Measurements from ENCODE around the gene SHC4. TPM values are rescaled to one million over a fixed set of nuclear protein-coding genes. Genes with fewer than 3 reads are reported as not detected.

The SHC4 gene
- total and polyA plus RNA-seq, 2 of the 8 experiments (the other 6 are each of a cell fraction or from before 2014, with no cell fraction given), result 0.15 to 0.30 TPM

- H3K79me1 ChIP-seq (ENCODE audit: low read depth, low read length), result no peaks in the 10 kb centered on the region
- no peaks in the 10 kb centered on the region for H3K9me3 ChIP-seq (ENCODE audit: insufficient read depth in 2 of 2, low read depth in 1 of 2, low read length in 1 of 2)
- no peak overlapping the region for H3K27ac ChIP-seq (ENCODE audit: low read depth, low read length)
- H2BK15ac ChIP-seq (ENCODE audit: low read length), result no peak overlapping the region
- DNase-seq (ENCODE audit: low read depth in 1 of 2, low spot score in 2 of 2) (no peak), FAIRE-seq (no peak)
- H4K20me1 ChIP-seq (replicated peaks in 1 of 2; ENCODE audit: control insufficient read depth in 1 of 2, insufficient read depth in 2 of 2, low read length in 2 of 2), result no peaks in the 10 kb centered on the region
- H3K79me2 ChIP-seq (ENCODE audit: control insufficient read depth in 1 of 2, insufficient read depth in 2 of 2, low read length in 2 of 2), result no peaks in the 10 kb centered on the region
- no peak overlapping the region for H4K5ac ChIP-seq (ENCODE audit: insufficient read length, low read depth, low read length)
- no peak overlapping the region for H2AK5ac ChIP-seq (ENCODE audit: low read depth, low read length)
- ChIA-PET CTCF (ENCODE audit: partially characterized antibody) (interaction anchor here (1.1 kb wide), 2 partner anchors 11 to 12 kb away, joined by 3 read pairs; no protein-coding TSS in a partner anchor), POLR2A (ENCODE audit: partially characterized antibody) (no interaction called here)
- no peak overlapping the region for H3K4me3 ChIP-seq (ENCODE audit: extremely low read depth in 1 of 4, insufficient read depth in 2 of 4, low read depth in 3 of 4, low read length in 4 of 4)
- no peak overlapping the region for H3K56ac ChIP-seq (replicated peaks; ENCODE audit: insufficient read length, low read depth, low read length)
- H2BK12ac ChIP-seq (ENCODE audit: low read depth, low read length), result no peak overlapping the region
- H3K23me2 ChIP-seq (ENCODE audit: low read depth, low read length), result no peaks in the 10 kb centered on the region
- no peak overlapping the region for H3K9ac ChIP-seq (replicated peaks in 1 of 4; ENCODE audit: extremely low read depth in 1 of 4, low read depth in 3 of 4, low read length in 3 of 4)
- no peak overlapping the region for H4K91ac ChIP-seq (replicated peaks; ENCODE audit: insufficient read length, low read length)
- H2BK20ac ChIP-seq (ENCODE audit: low read length), result no peak overlapping the region
- H3K18ac ChIP-seq (ENCODE audit: extremely low read depth, low read length), result no peak overlapping the region
- no peak overlapping the region for H3K14ac ChIP-seq (ENCODE audit: insufficient read length)
- H2BK5ac ChIP-seq (ENCODE audit: low read depth, low read length), result no peak overlapping the region
- H3K36me3 ChIP-seq (ENCODE audit: control insufficient read depth in 2 of 4, insufficient read depth in 4 of 4, low read length in 3 of 4), result no peaks in the 10 kb centered on the region
- no peaks in the 10 kb centered on the region for H3K27me3 ChIP-seq (replicated peaks in 1 of 4; ENCODE audit: control insufficient read depth in 3 of 4, extremely low read depth in 1 of 4, insufficient read depth in 3 of 4, low read length in 3 of 4)
- H2BK120ac ChIP-seq (replicated peaks; ENCODE audit: low read depth, low read length), result no peak overlapping the region
- no peak overlapping the region for H2AFZ ChIP-seq (ENCODE audit: low read length)
- H3K4me1 ChIP-seq (replicated peaks in 1 of 4; ENCODE audit: control insufficient read depth in 3 of 4, insufficient read depth in 4 of 4, low read length in 3 of 4), result no peaks in the 10 kb centered on the region
- no peak overlapping the region for H3K23ac ChIP-seq (ENCODE audit: insufficient read length)
- H3K4me2 ChIP-seq (ENCODE audit: insufficient read depth in 1 of 2, low read depth in 2 of 2, low read length in 2 of 2), result no peak overlapping the region
- no peak overlapping the region for H3K4ac ChIP-seq (replicated peaks; ENCODE audit: insufficient read length, low read depth, low read length)
- no peak overlapping the region for H4K8ac ChIP-seq (ENCODE audit: extremely low read depth, insufficient read depth, low read length)
- 81% methylated on average over 1 of the region's 1 CpG; no CpG with 5 or more reads in 1 of the 2 experiments for WGBS, 2 experiments (ENCODE audit: extremely low coverage in 1 of 2, insufficient coverage in 1 of 2, insufficient read length in 1 of 2, insufficient replicate concordance in 2 of 2, low coverage in 1 of 2, low lambda C conversion rate in 2 of 2, missing lambda C conversion rate in 1 of 2)
These were observed 118.6 kb downstream of the SHC4 start for GRCh38 chr15:48845123-48845522.
